ENCODE results near the gene UNKL. TPM values are rescaled to one million over a fixed set of nuclear protein-coding genes. Genes with fewer than 3 reads are reported as not detected.

Gene UNKL
- total and polyA plus RNA-seq, 3 donors from 2014 or later: 23.7 to 49.9 (median 49.2) TPM

DNA sequence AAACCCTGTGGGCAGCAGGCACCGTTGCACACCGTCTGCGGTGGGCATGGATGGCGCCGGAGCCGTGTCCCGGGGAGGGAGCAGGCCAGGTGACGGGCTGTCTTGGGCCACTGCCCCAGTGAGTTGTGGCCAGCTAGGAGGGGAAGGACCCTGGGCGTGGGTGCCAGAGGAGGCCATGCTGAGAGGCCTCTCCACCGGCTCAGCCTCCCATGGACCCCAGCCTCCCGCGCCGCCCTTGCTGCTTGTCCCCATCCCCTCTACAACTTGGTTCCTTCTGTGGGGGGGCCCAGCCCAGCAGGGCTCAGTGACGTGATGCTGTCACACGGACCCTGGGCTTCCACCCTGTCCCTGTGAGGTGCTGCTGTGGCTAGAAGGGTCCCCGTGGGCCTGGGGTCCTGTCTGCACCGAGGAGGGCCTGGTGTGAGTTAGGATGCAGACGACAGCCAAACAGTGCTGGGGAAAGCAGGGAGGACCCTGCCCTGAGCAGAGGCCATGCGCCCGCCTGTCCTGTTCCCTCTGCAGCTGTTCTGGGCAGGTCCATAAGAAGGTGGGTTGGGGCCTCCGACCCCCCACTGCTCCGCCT lies 93.8 kb downstream of the UNKL start:
- no peaks in the 10 kb centered on the region for H3K9me3 ChIP-seq
- DNase-seq: no peak
- no peak overlapping the region for H3K4me3 ChIP-seq
- no peak for TF ChIP-seq POLR2A (IDR thresholded peaks at IDR 0.05)
- TF ChIP-seq, protein P1, sequence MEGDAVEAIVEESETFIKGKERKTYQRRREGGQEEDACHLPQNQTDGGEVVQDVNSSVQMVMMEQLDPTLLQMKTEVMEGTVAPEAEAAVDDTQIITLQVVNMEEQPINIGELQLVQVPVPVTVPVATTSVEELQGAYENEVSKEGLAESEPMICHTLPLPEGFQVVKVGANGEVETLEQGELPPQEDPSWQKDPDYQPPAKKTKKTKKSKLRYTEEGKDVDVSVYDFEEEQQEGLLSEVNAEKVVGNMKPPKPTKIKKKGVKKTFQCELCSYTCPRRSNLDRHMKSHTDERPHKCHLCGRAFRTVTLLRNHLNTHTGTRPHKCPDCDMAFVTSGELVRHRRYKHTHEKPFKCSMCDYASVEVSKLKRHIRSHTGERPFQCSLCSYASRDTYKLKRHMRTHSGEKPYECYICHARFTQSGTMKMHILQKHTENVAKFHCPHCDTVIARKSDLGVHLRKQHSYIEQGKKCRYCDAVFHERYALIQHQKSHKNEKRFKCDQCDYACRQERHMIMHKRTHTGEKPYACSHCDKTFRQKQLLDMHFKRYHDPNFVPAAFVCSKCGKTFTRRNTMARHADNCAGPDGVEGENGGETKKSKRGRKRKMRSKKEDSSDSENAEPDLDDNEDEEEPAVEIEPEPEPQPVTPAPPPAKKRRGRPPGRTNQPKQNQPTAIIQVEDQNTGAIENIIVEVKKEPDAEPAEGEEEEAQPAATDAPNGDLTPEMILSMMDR (IDR thresholded peaks at IDR 0.05): no peak
- WGBS, 2 donors: 83 to 90% methylated on average over 8 to 20 of the region's 22 CpGs
- no peaks in the 10 kb centered on the region for H3K27me3 ChIP-seq
- intact Hi-C loops (cut with DNase I; ENCODE audit: low total_unique reads): no loop called here
- H3K36me3 ChIP-seq (ENCODE audit: low read depth, missing control alignments): no peaks in the 10 kb centered on the region
- H3K4me1 ChIP-seq: no peaks in the 10 kb centered on the region
- no peak overlapping the region for H3K27ac ChIP-seq

DNA sequence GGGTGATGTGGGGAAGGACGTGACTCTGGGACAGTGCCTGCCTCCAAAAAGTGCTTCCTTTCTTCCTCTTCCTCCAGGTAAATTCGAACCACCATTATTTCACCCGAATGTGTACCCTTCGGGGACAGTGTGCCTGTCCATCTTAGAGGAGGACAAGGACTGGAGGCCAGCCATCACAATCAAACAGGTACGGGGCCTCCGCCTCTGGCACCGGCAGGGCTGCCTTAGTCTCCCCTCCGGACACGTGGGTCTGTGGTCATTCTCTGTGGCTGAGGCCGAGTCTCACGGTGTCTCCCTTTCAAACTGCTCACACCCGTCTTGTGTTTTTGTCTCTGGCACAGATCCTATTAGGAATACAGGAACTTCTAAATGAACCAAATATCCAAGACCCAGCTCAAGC lies 94.4 kb downstream of the UNKL start:
- intact Hi-C loops (cut with DNase I; ENCODE audit: low total_unique reads): no loop called here
- DNase-seq: no peak
- TF ChIP-seq, protein P1 (IDR thresholded peaks at IDR 0.05): no peak
- H3K27ac ChIP-seq: no peak overlapping the region
- 79 to 82% methylated on average over 12 of the region's 12 CpGs for whole genome bisulfite sequencing, 2 donors
- no peaks in the 10 kb centered on the region for H3K9me3 ChIP-seq
- no peaks in the 10 kb centered on the region for H3K27me3 ChIP-seq
- H3K4me3 ChIP-seq: no peak overlapping the region
- H3K4me1 ChIP-seq: no peaks in the 10 kb centered on the region
- H3K36me3 ChIP-seq (ENCODE audit: low read depth, missing control alignments): no peaks in the 10 kb centered on the region

DNA sequence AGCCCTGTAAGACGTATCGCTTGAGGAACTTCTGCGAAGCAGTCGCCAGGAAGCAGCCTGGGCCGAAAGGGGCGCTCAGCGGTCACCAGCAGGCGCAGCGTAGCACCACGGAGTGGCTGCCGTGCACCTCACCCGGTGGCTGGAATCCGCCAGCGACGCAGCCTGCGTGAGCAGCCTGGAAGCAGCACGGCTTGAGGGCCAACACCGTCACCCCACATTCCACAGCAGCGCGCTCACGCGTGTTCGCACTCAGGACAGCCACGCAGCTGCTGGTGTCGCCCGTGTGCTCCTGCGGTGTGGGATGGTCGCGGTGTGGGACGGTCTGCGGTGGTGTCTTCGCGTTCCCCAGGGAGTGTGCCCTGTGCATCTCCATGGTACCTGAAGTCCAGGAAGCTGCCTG lies 95.5 kb downstream of the UNKL start:
- H3K27ac ChIP-seq: no peak overlapping the region
- intact Hi-C loops (cut with DNase I; ENCODE audit: low total_unique reads): no loop called here
- H3K4me1 ChIP-seq: no peaks in the 10 kb centered on the region
- H3K27me3 ChIP-seq: no peaks in the 10 kb centered on the region
- no peak overlapping the region for H3K4me3 ChIP-seq
- no peaks in the 10 kb centered on the region for H3K36me3 ChIP-seq (ENCODE audit: low read depth, missing control alignments)
- no peak for TF ChIP-seq POLR2A (IDR thresholded peaks at IDR 0.05)
- TF ChIP-seq, protein P1 (IDR thresholded peaks at IDR 0.05): no peak
- WGBS, 2 donors: 89 to 93% methylated on average over 33 of the region's 33 CpGs
- no peak for DNase-seq
- H3K9me3 ChIP-seq: no peaks in the 10 kb centered on the region

DNA sequence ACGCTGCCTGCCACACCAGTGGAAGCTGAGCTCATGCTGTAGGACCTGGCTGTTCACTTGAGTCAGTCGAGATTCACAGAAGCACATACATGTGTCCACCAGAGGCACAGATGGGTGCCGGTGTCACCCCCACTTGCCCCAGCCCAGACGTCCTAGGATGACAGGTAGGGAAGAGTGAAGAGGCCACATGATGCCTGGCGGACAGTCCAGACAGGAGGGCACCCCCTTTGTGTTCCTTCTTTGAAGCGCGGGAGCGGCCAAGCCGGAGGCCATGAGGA lies 96.3 kb downstream of the UNKL start:
- DNase-seq: no peak
- Histone ChIP-seq H3K9me3 (no peaks in the 10 kb centered on the region), H3K36me3 (ENCODE audit: low read depth, missing control alignments) (no peaks in the 10 kb centered on the region), H3K4me1 (peaks cover 6% of the 10 kb centered on the region), H3K27me3 (no peaks in the 10 kb centered on the region), H3K4me3 (no peak overlapping the region), H3K27ac (no peak overlapping the region)
- 76 to 82% methylated on average over 9 of the region's 9 CpGs for WGBS, 2 donors
- TF ChIP-seq POLR2A (IDR thresholded peaks at IDR 0.05): no peak
- TF ChIP-seq, protein P1 (IDR thresholded peaks at IDR 0.05): no peak
- intact Hi-C loops (cut with DNase I; ENCODE audit: low total_unique reads): no loop called here

DNA sequence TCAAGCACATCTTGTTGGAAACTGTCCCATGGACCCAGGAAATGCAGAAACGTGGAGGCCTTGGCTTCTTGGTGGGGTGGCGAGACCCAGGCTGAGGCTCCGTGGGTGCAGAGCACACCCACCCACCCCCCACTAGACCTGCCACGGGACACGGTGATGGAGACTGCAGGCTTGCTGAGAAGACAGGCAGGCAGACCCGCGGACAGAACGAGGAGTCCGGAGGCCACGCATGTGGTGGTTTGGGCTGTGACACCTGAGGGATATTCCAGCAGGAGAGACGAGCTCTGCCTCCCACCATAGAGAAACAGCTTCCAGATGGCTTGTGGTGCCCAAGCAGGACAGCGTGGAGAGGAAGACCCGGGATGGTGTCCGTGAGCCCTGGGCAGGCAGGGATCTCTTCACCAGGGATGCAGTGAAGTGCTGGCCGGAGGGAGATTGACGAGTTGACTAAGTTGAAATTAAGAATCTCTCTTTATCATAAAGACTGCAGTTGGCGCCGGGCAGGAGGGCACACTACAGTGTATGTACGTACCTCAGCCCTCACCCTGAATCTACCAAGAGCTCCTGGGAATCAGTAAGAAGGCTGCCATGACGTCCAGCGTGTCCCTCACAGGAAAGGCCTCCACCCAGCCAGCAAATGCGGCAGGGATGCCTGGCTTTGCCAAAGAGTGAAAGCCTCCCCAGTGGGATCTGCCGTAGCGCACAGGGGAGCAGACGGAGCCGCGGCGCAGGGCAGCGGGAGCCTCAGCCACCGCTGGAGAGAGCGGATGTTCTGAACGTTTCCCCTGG lies 96.8 kb downstream of the UNKL start:
- TF ChIP-seq POLR2A (IDR thresholded peaks at IDR 0.05): no peak
- TF ChIP-seq, protein P1 (IDR thresholded peaks at IDR 0.05): no peak
- 89% methylated on average over 24 to 32 of the region's 32 CpGs for WGBS, 2 donors
- H3K36me3 ChIP-seq (ENCODE audit: low read depth, missing control alignments): no peaks in the 10 kb centered on the region
- intact Hi-C loops (cut with DNase I; ENCODE audit: low total_unique reads): no loop called here
- no peak for DNase-seq
- no peak overlapping the region for H3K27ac ChIP-seq
- H3K9me3 ChIP-seq: no peaks in the 10 kb centered on the region
- peaks cover 7% of the 10 kb centered on the region for H3K4me1 ChIP-seq
- H3K4me3 ChIP-seq: no peak overlapping the region
- no peaks in the 10 kb centered on the region for H3K27me3 ChIP-seq
